Liver (tissue), 3 donors: ENCODE measurements around the gene ERCC6.

Experiments
- ATF3 ChIP-seq: IDR thresholded peaks from 2 replicates; pipeline ENCODE4 v1.6.1; 2016; ENCODE audit warnings: antibody characterized with exemption
- CTCF ChIP-seq: fragments of 150-350 bp; IDR thresholded peaks from 2 replicates; pipeline ENCODE4 v1.5.1; 2017; ENCODE audit warnings: improper control_type of control experiment, low read depth, low read length; ENCODE audit not compliant: missing input control
- EGR1 ChIP-seq, 2 donors: IDR thresholded peaks; 2 replicates each; pipeline ENCODE4 v1.6.1; 2016 to 2018; ENCODE audit warnings: antibody characterized with exemption in 2 of 2, low read depth in 2 of 2
- JUND ChIP-seq, 2 donors: IDR thresholded peaks; 2 replicates each; pipeline ENCODE4 v1.6.1; 2016; ENCODE audit warnings: antibody characterized with exemption in 2 of 2
- MAX ChIP-seq: IDR thresholded peaks from 2 replicates; pipeline ENCODE4 v1.6.1; 2016; ENCODE audit warnings: antibody characterized with exemption
- RAD21 ChIP-seq, 2 donors: IDR thresholded peaks; 2 replicates each; pipeline ENCODE4 v1.6.1; 2016; ENCODE audit warnings: antibody characterized with exemption in 2 of 2, mild to moderate bottlenecking in 2 of 2
- REST ChIP-seq: IDR thresholded peaks from 2 replicates; pipeline ENCODE4 v1.6.1; 2016; ENCODE audit warnings: antibody characterized with exemption, mild to moderate bottlenecking
- SP1 ChIP-seq: IDR thresholded peaks from 2 replicates; pipeline ENCODE4 v1.6.1; 2018; ENCODE audit warnings: antibody characterized with exemption, mild to moderate bottlenecking
- TAF1 ChIP-seq: conservative IDR thresholded peaks from 2 replicates; pipeline ENCODE4 v1.6.1; 2016; ENCODE audit warnings: antibody characterized with exemption, mild to moderate bottlenecking
- YY1 ChIP-seq: IDR thresholded peaks from 2 replicates; pipeline ENCODE4 v1.6.1; 2016; ENCODE audit warnings: antibody characterized with exemption, mild to moderate bottlenecking
- donor health status: healthy.
- donor health status: healthy.

GRCh38 chr10:49558190-49558589 is 19.3 kb upstream of the ERCC6 start:
- TF ChIP-seq JUND (IDR thresholded peaks at IDR 0.05) (no peak), MAX (no peak), EGR1 (IDR thresholded peaks at IDR 0.05; ENCODE audit: low read depth in 2 of 2) (no peak), CTCF (no peak), REST (no peak), SP1 (no peak), RAD21 (IDR thresholded peaks at IDR 0.05) (no peak), TAF1 (no peak), YY1 (no peak), ATF3 (no peak)
